PFSK-1 (cell line): ENCODE measurements around the gene VGLL4.

ENCODE experiments used
- POLR2AphosphoS5 ChIP-seq: IDR thresholded peaks from 2 replicates; pipeline ENCODE4 v1.6.1; 2012; ENCODE audit warnings: low read depth, mild to moderate bottlenecking, control low read depth, low read length, moderate library complexity
- REST ChIP-seq, 2 experiments: IDR thresholded peaks; 2 replicates each; pipeline versions ENCODE4 v1.6.1 to v1.8.0; 2011 to 2012; ENCODE audit warnings: low read depth in 2 of 2, low read length in 2 of 2, control low read depth in 1 of 2, inconsistent platforms in 1 of 2, mild to moderate bottlenecking in 1 of 2, moderate library complexity in 1 of 2; ENCODE audit not compliant: insufficient read depth in 1 of 2
- SIN3A ChIP-seq: IDR thresholded peaks from 2 replicates; pipeline ENCODE4 v1.6.1; 2012; ENCODE audit warnings: mild to moderate bottlenecking, low read length, moderate library complexity, borderline replicate concordance; ENCODE audit not compliant: insufficient read depth
- TAF1 ChIP-seq: IDR thresholded peaks from 2 replicates; pipeline ENCODE4 v1.6.1; 2012; ENCODE audit warnings: low read length, control low read depth, borderline replicate concordance; ENCODE audit not compliant: insufficient read depth

- TF ChIP-seq TAF1 (no peak), REST (IDR thresholded peaks at IDR 0.05; ENCODE audit: insufficient read depth in 1 of 2, low read depth in 2 of 2, low read length in 2 of 2) (no peak), POLR2AphosphoS5 (no peak), SIN3A (no peak)
Observed at GRCh38 chr3:11539677-11540076, 104.0 kb downstream of the VGLL4 start.
